ENCODE measurements around the gene ATP1A2.

ATP1A2 gene

DNA sequence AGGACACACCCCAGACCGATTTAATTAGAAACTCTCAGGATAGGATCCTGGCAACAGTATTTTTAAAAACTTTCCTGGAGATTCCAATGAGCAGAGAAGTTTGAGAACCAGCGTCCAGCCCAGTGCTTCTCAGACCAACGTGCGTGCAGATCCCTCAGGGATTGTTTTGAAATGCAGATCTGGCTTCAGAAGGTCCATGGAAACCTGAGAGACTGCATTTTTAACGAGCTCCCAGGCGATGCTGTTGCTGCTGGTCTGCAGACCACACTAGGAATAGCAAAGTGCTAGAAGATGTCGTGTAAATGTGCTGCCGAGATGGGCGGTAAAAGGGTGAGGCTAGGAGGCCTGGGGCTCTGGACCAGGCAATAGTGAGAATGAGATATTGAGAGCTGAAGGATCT, 56.4 kb downstream of the ATP1A2 start:
- DNase-seq (ENCODE audit: low read depth in 3 of 3) = no peak

DNA sequence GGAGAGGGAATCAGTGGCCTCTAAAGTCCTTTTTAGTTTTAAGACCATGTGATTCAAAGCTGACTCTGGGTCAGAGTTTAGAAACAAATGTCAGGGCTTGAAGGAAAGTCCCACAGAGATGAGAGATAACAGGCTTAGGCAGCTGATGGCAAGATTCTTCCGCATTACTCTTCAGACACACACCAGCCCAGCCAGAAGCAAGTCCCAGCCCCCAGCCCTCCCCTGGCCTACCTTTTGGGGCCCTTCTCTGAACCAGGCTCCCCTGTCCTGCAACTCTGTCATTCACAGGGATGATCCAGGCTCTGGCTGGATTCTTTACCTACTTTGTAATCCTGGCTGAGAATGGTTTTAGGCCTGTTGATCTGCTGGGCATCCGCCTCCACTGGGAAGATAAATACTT, 61.7 kb downstream of the ATP1A2 start:
- no peak for DNase-seq (ENCODE audit: low read depth in 3 of 3)

- no peak for DNase-seq (ENCODE audit: low read depth in 3 of 3)
These were observed 62.1 kb downstream of the ATP1A2 start for GRCh38 chr1:160177667-160178066.

DNA sequence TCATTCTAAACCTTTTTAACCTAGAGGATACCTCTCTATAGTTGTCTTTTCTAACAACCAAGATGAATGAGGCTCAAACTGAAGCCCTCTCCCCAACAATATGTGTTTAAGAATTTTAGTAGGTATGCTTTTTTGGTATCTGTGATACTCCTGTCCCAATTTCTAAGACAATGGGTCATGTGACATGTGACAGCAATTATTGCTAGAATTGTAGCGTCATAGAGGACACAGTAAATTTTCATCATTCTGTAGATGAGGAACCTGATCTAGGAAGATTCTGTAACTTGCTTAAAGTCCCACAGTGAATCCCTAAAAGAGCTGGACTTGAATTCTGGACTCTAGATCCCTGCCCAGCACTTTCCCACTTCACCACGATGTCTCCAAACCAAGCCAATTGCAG, 63.2 kb downstream of the ATP1A2 start:
- no peak for DNase-seq (ENCODE audit: low read depth in 3 of 3)

DNA sequence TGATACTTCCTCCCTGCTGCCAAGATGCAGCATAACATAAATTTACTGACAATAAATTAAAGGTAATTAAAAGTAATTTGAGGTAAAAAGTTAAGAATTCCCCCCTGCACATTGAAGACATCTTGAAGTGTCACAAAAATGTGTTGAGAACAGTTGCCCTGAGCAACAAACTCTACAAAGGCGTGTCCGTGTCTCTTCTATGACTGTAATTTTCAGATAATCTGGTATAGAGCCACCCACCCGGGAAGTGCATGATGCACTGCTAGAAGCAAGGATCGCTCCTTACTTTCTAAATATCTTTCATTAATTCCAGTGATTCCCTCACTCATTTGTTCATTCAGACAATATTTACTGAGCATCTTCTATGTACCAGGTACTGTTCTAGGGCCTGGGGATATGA, 63.8 kb downstream of the ATP1A2 start:
- no peak for DNase-seq (ENCODE audit: low read depth in 3 of 3)

GRCh38 chr1:160186246-160186645, 70.7 kb downstream of the ATP1A2 start:
- DNase-seq (ENCODE audit: low read depth in 3 of 3) = no peak

GRCh38 chr1:160186729-160187128, 71.2 kb downstream of the ATP1A2 start:
- DNase-seq (ENCODE audit: low read depth in 3 of 3) = no peak

DNA sequence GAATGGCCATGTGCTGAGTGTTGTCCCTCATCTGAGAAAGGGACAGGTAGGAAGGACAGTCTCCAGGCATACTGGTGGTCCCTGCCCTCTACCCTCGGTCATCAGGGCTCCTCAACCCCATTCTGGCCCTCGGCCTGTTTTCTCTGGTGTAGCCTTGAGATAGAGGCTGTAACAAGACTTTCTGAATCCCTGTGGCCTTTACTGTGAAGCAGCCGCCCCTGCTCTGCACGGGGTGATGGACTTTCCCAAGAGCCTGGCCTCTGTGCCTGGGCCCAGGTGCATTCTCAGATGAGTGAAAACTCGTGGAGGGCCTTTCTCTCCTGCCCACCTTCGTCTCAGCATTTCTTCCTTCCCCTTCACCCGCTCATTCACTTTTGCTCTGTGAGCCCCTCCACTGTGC, 71.8 kb downstream of the ATP1A2 start:
- DNase-seq (ENCODE audit: low read depth in 3 of 3) = no peak

GRCh38 chr1:160188341-160188740, 72.8 kb downstream of the ATP1A2 start:
- DNase-seq (ENCODE audit: low read depth in 3 of 3) = no peak

- DNase-seq (ENCODE audit: low read depth in 3 of 3) = no peak
These were observed 74.4 kb downstream of the ATP1A2 start, which contains the start of gene CASQ1 for GRCh38 chr1:160189649-160190625. CASQ1 (plus strand) TSS chr1:160190575; CDS start chr1:160190752, 177 bp downstream.

- no peak for DNase-seq (ENCODE audit: low read depth in 3 of 3)
These were observed 76.2 kb downstream of the ATP1A2 start for GRCh38 chr1:160191756-160192155.

- DNase-seq (ENCODE audit: low read depth in 3 of 3) = no peak
These were observed 76.7 kb downstream of the ATP1A2 start for GRCh38 chr1:160192234-160192633.
